Right lobe of liver (tissue), 6 donors: ENCODE results near the gene CDC45. TPM values are rescaled to one million over a fixed set of nuclear protein-coding genes. Genes with fewer than 3 reads are reported as not detected.

ENCODE experiments used
- ATAC-seq, 4 donors: fragments of 200-7000 bp; cut with Tn5 transposase; one replicate each; pipeline ENCODE4 v1.9.1; 2020; ENCODE audit warnings: mild to moderate bottlenecking in 4 of 4, moderate library complexity in 4 of 4
- DNase-seq, 3 donors: peaks; one replicate each; pipeline ENCODE4 v3.0.0-alpha.2; 2020
- H3K27ac ChIP-seq, 3 donors: fragments of 200-600 bp; one replicate each; pipeline ENCODE4 v1.8.0; 2022
- H3K27me3 ChIP-seq, 2 donors: fragments of 200-600 bp; one replicate each; pipeline ENCODE4 v1.8.0; 2022
- H3K36me3 ChIP-seq, 4 donors: fragments of 200-600 bp; sonication (generic) in 1 of 4; one replicate each; pipeline versions ENCODE4 v1.5.1 to v1.8.0; 2017 to 2022; ENCODE audit warnings: control low read depth in 1 of 4
- H3K4me1 ChIP-seq, 4 donors: fragments of 200-600 bp; sonication (generic) in 1 of 4; one replicate each; pipeline versions ENCODE4 v1.5.1 to v1.8.0; 2017 to 2022; ENCODE audit warnings: control low read depth in 1 of 4
- H3K4me3 ChIP-seq, 3 donors: fragments of 200-600 bp; one replicate each; pipeline ENCODE4 v1.8.0; 2022
- H3K9me3 ChIP-seq, 4 donors: fragments of 200-600 bp; sonication (generic) in 1 of 4; one replicate each; pipeline versions ENCODE4 v1.5.1 to v1.8.0; 2017 to 2022; ENCODE audit warnings: control low read depth in 1 of 4
- CTCF ChIP-seq, 4 donors: fragments of 200-600 bp in 3 of 4; fragments of 450-650 bp in 1 of 4; IDR thresholded peaks; one replicate each; pipeline versions ENCODE4 v1.5.1 to v1.8.0; 2016 to 2022; ENCODE audit warnings: antibody characterized with exemption in 4 of 4, mild to moderate bottlenecking in 2 of 4
- POLR2A ChIP-seq: fragments of 450-650 bp; IDR thresholded peaks from one replicate; pipeline ENCODE4 v1.6.1; 2017; ENCODE audit warnings: antibody characterized with exemption, mild to moderate bottlenecking
- WGBS: methylation state at CpG from one replicate; pipeline ENCODE4 v1.1.6; 2018; ENCODE audit warnings: low coverage, low lambda C conversion rate; ENCODE audit not compliant: insufficient coverage; ENCODE audit errors: missing lambda C conversion rate; 5-methylcytosine and 5-hydroxymethylcytosine counted together
- intact Hi-C, 2 donors: fragments of 100-400 bp; cut with DNase I; formaldehyde crosslinking; loops; one replicate each; pipeline versions ENCODE4 v1.11.2 to v1.14.1; 2022
- total RNA-seq, 6 experiments: library from RNA; depleted of rRNA in 2 of 6; stranded (reverse); fragments of >200 nt in 2 of 6; fragmentation: NEBNext Ultra II Directional in 3 of 6; extraction: Animal tissue kit (Norgen Biotek cat#: 25700) in 3 of 6; gene quantifications; one replicate each; pipeline versions ENCODE4 v1.1.0 to v1.2.4, GENCODE V29; 2016 to 2023
- donor health status: DM: no; HTN: yes; CAD: no.
- donor health status: DM: no; HTN: no; CAD: no.
- donor health status: DM: no; HTN: no; CAD: no.
- donor health status: DM: no; HTN: yes; CAD: no.
- donor health status: DM: no; HTN: yes; CAD: no.

The CDC45 gene
- total RNA-seq, 6 experiments from 2014 or later, result 0.39 to 4.2 (median 0.56) TPM; not detected in 1

- Histone ChIP-seq H3K27me3 (no peaks in the 10 kb centered on the region), H3K36me3 (no peaks in the 10 kb centered on the region), H3K27ac (no peak overlapping the region), H3K9me3 (no peaks in the 10 kb centered on the region), H3K4me1 (no peaks in the 10 kb centered on the region), H3K4me3 (no peak overlapping the region)
- no peak for DNase-seq
- ATAC-seq, result no peak
- WGBS, result 87% methylated on average over 10 of the region's 10 CpGs
- TF ChIP-seq POLR2A (no peak), CTCF (IDR thresholded peaks at IDR 0.05) (no peak)
- intact Hi-C loops, result no loop called here
Measured at GRCh38 chr22:19556963-19557545, 77.3 kb downstream of the CDC45 start.

GRCh38 chr22:19559324-19559811, 79.6 kb downstream of the CDC45 start:
- Histone ChIP-seq H3K4me1 (no peaks in the 10 kb centered on the region), H3K27me3 (no peaks in the 10 kb centered on the region), H3K9me3 (no peaks in the 10 kb centered on the region), H3K4me3 (no peak overlapping the region), H3K27ac (no peak overlapping the region), H3K36me3 (no peaks in the 10 kb centered on the region)
- 91% methylated on average over 5 of the region's 9 CpGs for WGBS
- no peak for ATAC-seq
- no peak for DNase-seq
- no peak for TF ChIP-seq POLR2A
- intact Hi-C loops, result no loop called here

- Histone ChIP-seq H3K4me3 (no peak overlapping the region), H3K27ac (no peak overlapping the region), H3K9me3 (no peaks in the 10 kb centered on the region), H3K4me1 (no peaks in the 10 kb centered on the region), H3K27me3 (no peaks in the 10 kb centered on the region), H3K36me3 (no peaks in the 10 kb centered on the region)
- intact Hi-C loops, result no loop called here
- DNase-seq (no peak), ATAC-seq (no peak)
- TF ChIP-seq POLR2A (no peak), CTCF (IDR thresholded peaks at IDR 0.05) (no peak)
- WGBS, result 90% methylated on average over 2 of the region's 2 CpGs
Measured at GRCh38 chr22:19559956-19560355, 80.2 kb downstream of the CDC45 start.

- Histone ChIP-seq H3K4me3 (no peak overlapping the region), H3K27me3 (no peaks in the 10 kb centered on the region), H3K27ac (no peak overlapping the region), H3K36me3 (no peaks in the 10 kb centered on the region), H3K9me3 (no peaks in the 10 kb centered on the region), H3K4me1 (no peaks in the 10 kb centered on the region)
- 76% methylated on average over 7 of the region's 11 CpGs for WGBS
- no peak for TF ChIP-seq CTCF (IDR thresholded peaks at IDR 0.05)
- TF ChIP-seq POLR2A, result no peak
- DNase-seq, result no peak
- intact Hi-C loops, result no loop called here
- ATAC-seq, result no peak
Measured at GRCh38 chr22:19565382-19566278, 85.9 kb downstream of the CDC45 start.
